Fibroblast of skin of right quadriceps (primary cell): ENCODE data around the gene BLOC1S4.
"Not testable (repeated sequence)": the region's sequence is repeated elsewhere in the genome, so short reads cannot be mapped to it uniquely, and the experiment has no call there.

ENCODE experiments used
- DNase-seq: peaks from one replicate; pipeline ENCODE4 v3.0.0-alpha.2; 2013

The BLOC1S4 gene

GRCh38 chr4:6716018-6716911, at the start of gene BLOC1S4:
TSS of gene BLOC1S4 (plus strand) at chr4:6716174. CDS start at chr4:6716210, 36 bp downstream.
- peak; percentile 93 for DNase-seq

DNA sequence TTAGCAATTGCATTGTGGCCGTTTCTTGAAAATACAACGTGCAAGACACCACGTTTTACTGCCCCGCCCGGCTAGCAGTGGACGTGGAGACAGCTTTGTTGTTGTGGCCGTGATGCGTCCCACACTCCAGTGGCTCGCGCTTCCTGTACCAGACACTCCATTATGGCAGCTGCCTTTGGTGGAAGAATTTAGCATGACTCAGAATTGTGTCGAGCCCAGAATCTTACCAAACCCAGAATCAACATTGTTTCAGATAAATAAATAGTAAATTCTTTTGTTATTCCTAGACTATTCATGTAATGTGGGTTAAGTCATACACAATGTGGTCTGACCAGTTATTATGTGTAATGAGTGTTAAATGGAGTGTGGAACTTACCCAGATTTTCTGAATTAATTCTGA, 47.6 kb upstream of the BLOC1S4 start:
- DNase-seq, result peak; percentile 29

DNA sequence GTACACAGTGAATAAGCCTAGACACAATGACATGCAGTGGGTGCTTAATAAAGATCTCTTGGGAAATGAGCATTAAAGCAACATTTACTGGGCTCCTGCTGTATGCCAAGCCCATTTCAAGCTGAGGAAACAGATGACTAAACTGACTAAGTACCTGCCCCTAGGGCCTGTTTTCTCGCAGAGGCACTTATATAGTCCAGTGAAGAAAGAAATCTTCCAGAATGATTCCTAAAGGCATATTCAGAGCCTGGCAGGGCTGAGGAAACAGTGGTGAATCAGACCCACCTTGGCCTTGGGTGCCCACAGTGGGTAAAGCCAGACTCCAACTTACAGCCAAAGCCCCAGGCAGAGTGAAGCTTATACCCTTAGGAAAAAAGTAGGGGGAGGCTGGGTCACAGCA, 44.3 kb upstream of the BLOC1S4 start:
- no peak for DNase-seq

DNA sequence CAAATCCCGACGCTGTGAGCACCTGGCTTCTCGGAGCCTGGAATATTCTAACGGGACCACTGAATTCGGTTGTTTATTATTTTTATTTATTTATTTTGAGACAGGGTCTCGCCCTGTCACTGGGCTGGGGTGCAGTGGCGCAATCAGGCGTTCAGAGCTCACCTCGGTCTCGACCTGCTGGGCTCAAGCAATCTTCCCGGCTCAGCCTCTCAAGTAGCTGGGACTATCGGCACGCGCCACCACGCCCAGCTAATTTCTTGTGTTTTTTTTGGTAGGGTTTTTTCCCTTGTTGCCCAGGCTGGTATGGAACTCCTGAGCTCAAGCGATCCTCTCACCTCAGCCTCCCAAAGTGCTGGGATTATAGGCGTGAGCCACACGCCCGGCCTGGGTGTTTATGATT, 43.8 kb upstream of the BLOC1S4 start:
- DNase-seq, result no peak

- not testable (repeated sequence) for DNase-seq
These were observed 43.3 kb upstream of the BLOC1S4 start for GRCh38 chr4:6672541-6673190.

GRCh38 chr4:6673191-6673659, 42.7 kb upstream of the BLOC1S4 start:
- DNase-seq, result peak; percentile 50

DNA sequence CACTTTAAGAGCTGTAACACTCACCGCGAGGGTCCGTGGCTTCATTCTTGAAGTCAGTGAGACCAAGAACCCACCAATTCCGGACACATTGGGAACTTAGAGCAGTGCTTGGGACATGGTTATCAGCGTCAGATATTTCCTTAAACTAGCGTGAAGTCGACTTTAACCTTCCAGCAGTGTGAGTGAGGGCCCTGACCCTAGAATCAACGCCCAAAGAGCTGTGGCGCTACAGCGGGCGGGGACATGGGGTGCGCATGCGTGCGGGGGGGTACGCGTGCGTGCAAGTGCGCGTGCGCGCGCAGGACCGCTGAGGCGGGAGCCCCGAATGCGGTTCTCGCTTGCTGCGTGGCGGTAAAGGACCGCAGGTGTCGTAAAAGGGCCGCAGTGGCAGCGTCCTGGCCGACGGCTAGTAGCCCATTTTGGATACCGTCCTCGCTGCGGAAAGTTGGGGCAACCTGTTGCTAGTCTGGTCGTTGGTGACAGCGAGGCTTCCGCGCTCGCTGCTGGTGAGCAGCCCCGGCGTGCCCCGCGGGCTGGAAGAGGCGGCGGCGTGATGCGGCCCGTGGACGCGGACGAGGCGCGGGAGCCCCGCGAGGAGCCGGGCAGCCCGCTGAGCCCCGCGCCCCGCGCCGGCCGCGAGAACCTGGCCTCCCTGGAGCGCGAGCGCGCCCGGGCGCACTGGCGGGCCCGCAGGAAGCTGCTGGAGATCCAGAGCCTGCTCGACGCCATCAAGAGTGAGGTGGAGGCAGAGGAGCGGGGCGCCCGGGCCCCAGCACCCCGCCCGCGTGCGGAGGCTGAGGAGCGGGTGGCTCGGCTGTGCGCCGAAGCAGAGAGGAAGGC, 42.1 kb upstream of the BLOC1S4 start:
- peak; percentile 95 for DNase-seq

DNA sequence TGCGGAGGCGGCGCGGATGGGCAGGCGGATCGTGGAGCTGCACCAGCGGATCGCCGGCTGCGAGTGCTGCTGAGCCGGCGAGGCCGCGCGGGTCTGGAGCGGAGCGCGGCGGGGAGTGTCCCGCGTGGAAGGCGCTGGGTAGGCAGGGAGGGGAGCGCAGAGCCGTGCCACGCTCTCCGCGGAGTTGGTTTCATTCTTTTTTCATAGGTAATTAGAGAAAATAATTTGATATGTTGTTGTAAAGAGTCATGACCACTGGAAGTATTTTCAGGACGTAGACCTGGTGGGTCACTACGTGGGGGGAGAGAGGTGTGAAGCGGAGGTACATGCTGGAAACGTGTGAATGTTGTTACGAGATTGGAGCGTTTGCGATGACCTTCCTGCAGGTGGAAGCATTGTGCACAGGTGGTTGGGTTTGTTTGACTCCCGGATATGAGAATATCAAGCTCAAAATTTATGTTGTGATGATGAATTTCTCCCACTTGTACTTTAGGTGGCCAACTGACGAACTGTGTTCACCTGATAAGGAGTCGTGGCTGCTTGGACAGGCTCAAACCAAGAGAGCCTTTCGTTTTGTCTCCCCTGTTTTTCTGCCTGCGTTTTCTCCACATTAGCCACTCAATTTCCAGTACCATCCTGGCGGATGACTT, 41.3 kb upstream of the BLOC1S4 start:
- DNase-seq, result peak; percentile 38

GRCh38 chr4:6676722-6677558, 39.0 kb upstream of the BLOC1S4 start:
- DNase-seq, result no peak

DNA sequence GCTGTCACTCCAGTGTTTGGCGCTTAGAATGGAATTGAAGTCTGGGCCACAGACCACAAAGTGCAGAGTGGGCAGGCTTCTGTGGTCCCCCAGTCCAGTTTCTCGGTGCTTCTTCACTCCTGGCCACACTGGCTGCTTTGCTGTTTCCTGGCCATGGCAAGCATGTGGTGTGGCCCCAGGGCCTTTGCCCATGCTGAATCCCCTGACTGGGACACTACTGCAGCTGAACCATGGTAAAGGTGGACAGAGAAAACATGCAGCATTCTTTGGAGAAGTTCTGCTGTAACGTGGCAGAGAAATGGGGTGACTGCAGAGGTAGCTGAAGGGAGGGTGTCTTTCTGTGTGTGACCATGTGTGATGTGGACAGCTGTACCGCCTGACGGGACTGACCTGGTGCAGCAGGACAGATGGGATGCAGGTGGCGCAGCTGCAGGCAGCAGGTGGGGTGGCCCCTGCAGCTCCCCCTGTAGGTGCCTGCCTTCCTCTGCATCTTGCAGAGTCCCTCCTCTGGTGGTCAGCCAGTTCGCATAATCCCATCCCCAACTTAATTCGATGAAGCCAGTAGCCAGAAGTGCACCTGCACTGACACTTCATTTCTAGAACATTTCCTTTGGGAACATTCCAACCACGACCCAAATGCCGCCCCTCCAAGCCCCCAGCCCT, 35.5 kb upstream of the BLOC1S4 start:
- no peak for DNase-seq

DNA sequence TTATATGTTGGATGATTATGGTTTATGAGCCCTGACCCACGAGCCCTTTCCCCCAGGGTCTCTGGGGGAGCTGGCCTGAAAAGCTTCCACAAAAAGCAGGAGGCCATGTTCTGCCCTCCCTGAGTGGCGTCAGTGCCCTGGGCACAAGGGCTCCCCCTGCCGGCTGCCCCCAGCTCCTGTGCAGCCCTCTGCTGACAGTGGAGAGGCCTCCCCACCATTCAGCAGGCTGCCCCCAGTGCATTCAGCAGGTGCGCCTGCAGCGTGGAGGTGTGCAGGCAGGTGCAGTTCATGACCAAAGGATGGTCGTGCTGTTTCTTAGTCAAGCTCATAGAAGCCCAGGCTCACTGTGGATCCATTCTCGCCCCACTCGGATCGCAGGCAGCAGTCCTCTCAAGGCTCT, 34.8 kb upstream of the BLOC1S4 start:
- no peak for DNase-seq

DNA sequence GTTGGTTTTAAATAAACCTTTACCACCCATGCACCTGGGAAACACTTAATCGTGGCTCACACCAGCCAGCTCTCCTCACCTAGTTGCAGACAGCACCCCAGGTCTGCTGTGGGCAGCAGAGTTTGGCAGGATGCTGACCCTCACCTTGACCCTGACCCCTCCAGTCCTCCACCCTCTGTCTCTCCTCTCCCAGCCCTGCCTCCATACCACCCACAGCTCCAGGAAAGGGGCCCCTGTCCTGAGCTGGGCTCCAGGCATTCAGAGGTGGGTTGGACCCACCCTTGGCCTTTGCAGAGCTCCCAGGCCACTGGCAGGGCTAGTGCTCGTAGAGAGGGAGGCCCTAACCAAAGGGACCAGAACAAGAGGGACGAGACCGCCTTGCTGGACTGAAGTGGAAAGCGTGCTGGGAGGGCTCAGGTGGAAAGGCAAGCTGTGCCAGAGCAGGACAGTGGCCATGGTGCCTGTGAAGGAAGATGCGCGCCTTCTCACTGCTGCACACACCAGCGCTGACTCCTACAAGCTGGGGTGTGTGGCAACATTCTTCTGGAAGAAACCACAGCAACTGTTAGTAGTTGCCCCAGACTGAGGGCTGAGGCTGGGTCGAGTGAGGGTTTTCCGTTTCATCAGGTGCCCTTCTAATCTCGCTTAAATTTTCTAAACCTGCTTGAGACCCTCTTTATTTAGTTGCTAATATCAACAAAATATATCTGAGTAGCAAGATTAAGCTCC, 32.9 kb upstream of the BLOC1S4 start:
- no peak for DNase-seq

GRCh38 chr4:6684656-6685055, 31.3 kb upstream of the BLOC1S4 start:
- DNase-seq, result no peak

DNA sequence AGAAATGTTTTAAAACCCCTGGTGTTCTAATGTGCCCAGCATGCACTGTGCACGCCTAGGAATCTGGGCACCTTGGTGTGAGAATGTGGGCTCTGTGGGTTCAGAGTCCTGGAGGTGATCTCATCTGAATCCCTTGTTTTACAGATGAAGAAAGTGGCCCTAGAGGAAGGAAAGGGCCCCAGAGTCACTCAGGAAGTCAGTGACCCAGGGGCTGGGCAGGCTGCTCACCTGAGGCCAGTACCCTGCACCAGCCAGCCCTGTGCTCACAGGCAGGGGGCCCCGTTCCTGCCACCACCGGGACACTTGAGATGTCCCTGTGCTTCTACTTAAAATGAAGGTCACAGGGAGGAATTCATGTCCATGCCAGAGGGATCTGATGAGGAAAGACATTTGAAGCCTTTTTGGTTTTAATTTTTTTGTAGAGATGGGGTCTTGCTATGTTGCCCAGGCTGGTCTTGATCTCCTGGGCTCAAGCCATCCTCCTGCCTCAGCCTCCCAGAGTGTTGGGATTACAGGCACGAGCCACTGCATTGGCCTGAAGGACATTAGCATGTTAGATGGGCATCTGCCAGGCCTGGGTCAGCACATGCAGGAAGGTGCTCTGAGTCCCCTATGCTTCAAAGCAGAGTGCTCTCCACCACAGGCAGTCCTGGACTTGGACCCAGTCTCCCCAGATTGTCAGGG, 29.7 kb upstream of the BLOC1S4 start:
- DNase-seq, result no peak

DNA sequence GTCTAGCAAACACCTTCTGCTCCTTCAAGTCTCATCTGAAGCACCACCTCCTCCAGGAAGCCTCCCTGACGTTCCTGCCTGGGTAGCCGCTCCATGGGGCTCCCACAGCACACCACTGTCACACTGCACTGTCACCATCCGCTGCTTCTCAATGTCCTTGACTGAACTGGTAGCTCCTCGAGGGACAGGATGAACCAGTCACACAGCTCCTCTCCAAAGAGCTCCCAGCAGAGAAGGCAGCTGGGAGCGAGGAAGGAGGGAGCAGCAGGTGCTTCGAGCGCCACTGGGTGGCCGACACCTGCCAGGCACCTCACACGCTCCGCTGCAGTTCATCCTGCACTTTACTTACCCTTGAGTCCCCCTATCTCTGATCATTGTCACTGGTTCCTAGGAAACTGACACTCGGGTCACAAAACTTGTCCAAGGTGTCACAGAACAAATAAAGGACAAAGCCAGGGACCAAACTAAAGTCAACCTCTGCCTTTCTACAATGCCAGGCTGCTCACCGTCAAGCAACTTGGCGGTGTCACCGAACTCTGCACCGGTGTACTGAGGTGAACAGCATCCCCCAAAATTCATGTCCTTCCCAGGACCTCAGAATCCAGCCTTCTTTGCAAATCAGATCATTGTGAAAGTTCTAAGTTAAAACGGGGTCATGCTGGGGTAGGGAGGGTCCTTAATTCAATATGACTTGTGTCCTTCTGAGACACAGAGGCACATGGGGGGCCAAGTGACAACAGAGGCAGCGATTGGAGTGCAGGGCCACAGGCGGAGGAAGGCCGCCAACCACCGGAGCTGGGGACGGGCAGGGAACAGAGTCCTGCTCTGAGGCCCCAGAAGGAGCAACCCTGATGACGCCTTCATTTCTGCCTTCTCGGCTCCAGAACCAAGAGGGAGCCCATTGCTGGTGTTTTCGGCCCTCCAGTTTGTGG, 27.8 kb upstream of the BLOC1S4 start:
- DNase-seq, result no peak

- peak; percentile 96 for DNase-seq
These were observed 27.0 kb upstream of the BLOC1S4 start for GRCh38 chr4:6688879-6689505.

DNA sequence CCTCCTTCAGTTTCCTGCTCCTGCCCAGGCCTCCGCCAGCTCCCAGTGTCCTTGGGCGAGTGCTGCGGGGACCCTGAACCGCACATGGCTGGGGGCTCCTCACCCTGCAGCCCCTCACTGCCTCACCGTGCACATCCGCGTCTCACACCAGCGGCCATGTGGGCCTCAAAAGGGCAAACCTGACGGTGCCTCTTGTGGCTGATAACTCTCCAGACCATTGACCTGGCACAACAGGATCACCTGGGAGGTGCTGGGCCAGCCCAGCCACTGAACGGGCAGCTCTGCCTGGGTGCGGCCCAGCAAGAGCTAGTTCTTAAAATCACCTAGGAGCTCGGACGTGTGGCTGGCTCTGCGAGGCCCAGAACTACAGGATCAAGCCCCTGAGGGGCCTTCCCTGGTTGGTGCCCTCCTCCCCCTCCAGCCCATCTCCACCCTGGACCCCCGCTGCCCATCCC, 26.4 kb upstream of the BLOC1S4 start:
- DNase-seq, result no peak

DNA sequence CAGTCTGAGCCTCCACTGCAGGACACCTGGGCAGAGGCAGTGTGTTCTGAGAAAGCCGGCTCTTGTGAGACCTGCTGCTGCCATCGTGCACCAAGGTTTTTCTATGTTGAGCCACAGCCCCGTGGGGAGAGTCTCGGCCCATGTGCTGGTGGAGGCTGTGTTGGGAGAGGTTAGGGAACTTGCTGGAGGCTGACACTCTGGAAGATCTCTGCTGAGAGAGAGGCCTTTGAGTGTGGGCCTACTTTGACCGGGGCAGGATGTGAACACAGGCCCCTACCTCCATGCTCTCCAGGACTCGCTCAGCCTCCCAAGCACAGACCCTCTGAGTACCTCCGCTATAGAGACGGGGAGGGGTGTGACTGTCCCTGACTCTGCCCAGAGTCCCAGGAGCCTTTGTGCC, 23.6 kb upstream of the BLOC1S4 start:
- no peak for DNase-seq
